Superior temporal gyrus (tissue), 1 donor: ENCODE measurements around the gene FBLN2.

ENCODE experiments used
- DNase-seq: peaks from one replicate; pipeline ENCODE4 v3.0.0-alpha.2; 2016; ENCODE audit errors: extremely low spot score

FBLN2 gene

GRCh38 chr3:13665582-13666226 is 116.8 kb downstream of the FBLN2 start:
- no peak for DNase-seq

GRCh38 chr3:13666227-13666619 is 117.3 kb downstream of the FBLN2 start:
- no peak for DNase-seq

- DNase-seq = no peak
Measured at GRCh38 chr3:13666781-13667709, 118.1 kb downstream of the FBLN2 start.

GRCh38 chr3:13668136-13668535 is 119.2 kb downstream of the FBLN2 start:
- no peak for DNase-seq

GRCh38 chr3:13669457-13669856 is 120.5 kb downstream of the FBLN2 start:
- DNase-seq = no peak

GRCh38 chr3:13670292-13670691 is 121.4 kb downstream of the FBLN2 start:
- DNase-seq = no peak

GRCh38 chr3:13671482-13672233 is 122.7 kb downstream of the FBLN2 start:
- DNase-seq = no peak

GRCh38 chr3:13673207-13673606 is 124.3 kb downstream of the FBLN2 start:
- DNase-seq = no peak

- no peak for DNase-seq
Measured at GRCh38 chr3:13674538-13675185, 125.7 kb downstream of the FBLN2 start.

- DNase-seq = no peak
Measured at GRCh38 chr3:13676356-13677017, 127.6 kb downstream of the FBLN2 start.

- DNase-seq = no peak
Measured at GRCh38 chr3:13677272-13677671, 128.3 kb downstream of the FBLN2 start.

- DNase-seq = no peak
Measured at GRCh38 chr3:13681931-13682330, 133.0 kb downstream of the FBLN2 start.

GRCh38 chr3:13682331-13683013 is 133.5 kb downstream of the FBLN2 start:
- DNase-seq = no peak

- no peak for DNase-seq
Measured at GRCh38 chr3:13683288-13683687, 134.4 kb downstream of the FBLN2 start.

GRCh38 chr3:13683772-13684171 is 134.8 kb downstream of the FBLN2 start:
- DNase-seq = no peak

- no peak for DNase-seq
Measured at GRCh38 chr3:13684350-13684749, 135.4 kb downstream of the FBLN2 start.

GRCh38 chr3:13684854-13685253 is 135.9 kb downstream of the FBLN2 start:
- no peak for DNase-seq

GRCh38 chr3:13685721-13686120 is 136.8 kb downstream of the FBLN2 start:
- no peak for DNase-seq

GRCh38 chr3:13686367-13687160 is 137.6 kb downstream of the FBLN2 start:
- DNase-seq = peak; percentile 22

GRCh38 chr3:13687517-13687943 is 138.6 kb downstream of the FBLN2 start:
- DNase-seq = peak; percentile 73
